Suppressor macrophage treated with lipopolysaccharide for 4 hours (primary cell): Measurements from ENCODE around the gene PRR36.
A peak's percentile ranks its signal among the peaks of the same experiment; 100 is the strongest.
"Not testable (repeated sequence)": the region's sequence is repeated elsewhere in the genome, so short reads cannot be mapped to it uniquely, and the experiment has no call there.

Experiments
- DNase-seq: peaks from one replicate; pipeline ENCODE4 v3.0.0-alpha.2; 2020

Gene PRR36

GRCh38 chr19:7897292-7897691 lies 23.1 kb upstream of the PRR36 start:
- no peak for DNase-seq

GRCh38 chr19:7895565-7895964 lies 21.4 kb upstream of the PRR36 start:
- DNase-seq: no peak

GRCh38 chr19:7894612-7895309 lies 20.6 kb upstream of the PRR36 start:
- no peak for DNase-seq

GRCh38 chr19:7893362-7894101 lies 19.3 kb upstream of the PRR36 start:
- not testable (repeated sequence) for DNase-seq

- DNase-seq: no peak
Observed at GRCh38 chr19:7888826-7889217, 14.6 kb upstream of the PRR36 start.

GRCh38 chr19:7888145-7888825 lies 14.1 kb upstream of the PRR36 start, which contains the start of gene LRRC8E:
Gene LRRC8E (plus strand): TSS chr19:7888510. CDS start chr19:7895604, 7,094 bp downstream.
- DNase-seq: peak; percentile 49

- no peak for DNase-seq
Observed at GRCh38 chr19:7887408-7888144, 13.4 kb upstream of the PRR36 start.

GRCh38 chr19:7885818-7886217 lies 11.6 kb upstream of the PRR36 start:
- DNase-seq: no peak

GRCh38 chr19:7883796-7884570 lies 9.8 kb upstream of the PRR36 start:
- DNase-seq: no peak

GRCh38 chr19:7883105-7883504 lies 8.9 kb upstream of the PRR36 start:
- no peak for DNase-seq

- no peak for DNase-seq
Observed at GRCh38 chr19:7881910-7882309, 7.7 kb upstream of the PRR36 start.

GRCh38 chr19:7879836-7880235 lies 5.6 kb upstream of the PRR36 start:
- DNase-seq: no peak

GRCh38 chr19:7879111-7879807 lies 5.1 kb upstream of the PRR36 start:
- DNase-seq: no peak

GRCh38 chr19:7877249-7877836 lies 3.2 kb upstream of the PRR36 start:
- DNase-seq: no peak

- no peak for DNase-seq
Observed at GRCh38 chr19:7874897-7875273, 695 bp upstream of the PRR36 start.

- DNase-seq: no peak
Observed at GRCh38 chr19:7873304-7874075, 700 bp downstream of the PRR36 start.

GRCh38 chr19:7872306-7873204 lies 1.6 kb downstream of the PRR36 start:
- DNase-seq: no peak

- DNase-seq: peak; percentile 81
Observed at GRCh38 chr19:7871437-7872305, 2.5 kb downstream of the PRR36 start.
